GM23338 (cell line): Measurements from ENCODE around the gene STK39.

ENCODE experiments used
- CTCF ChIP-seq, 2 experiments: fragments of 200-600 bp in 1 of 2; sonication (generic) in 1 of 2; conservative IDR thresholded peaks; 2 replicates each; pipeline versions ENCODE4 v1.5.1 to v1.6.1; 2016 to 2017; ENCODE audit warnings: antibody characterized with exemption in 2 of 2, low read depth in 2 of 2, mild to moderate bottlenecking in 2 of 2, moderate library complexity in 1 of 2
- NANOG ChIP-seq: IDR thresholded peaks from 2 replicates; pipeline ENCODE4 v1.6.1; 2016; ENCODE audit warnings: antibody characterized with exemption, borderline replicate concordance
- POLR2AphosphoS5 ChIP-seq: IDR thresholded peaks from 2 replicates; pipeline ENCODE4 v1.6.1; 2016; ENCODE audit warnings: antibody characterized with exemption, low read depth

- no peak for TF ChIP-seq CTCF (conservative IDR thresholded peaks at IDR 0.05; ENCODE audit: low read depth in 2 of 2)
- no peak for TF ChIP-seq POLR2AphosphoS5
- TF ChIP-seq NANOG = no peak
These were observed 112.3 kb downstream of the STK39 start for GRCh38 chr2:168135121-168135520.
